K562 (cell line): ENCODE measurements around the gene HS3ST4.

Experiments
- BMI1 ChIP-seq: fragments of 150-350 bp; IDR thresholded peaks from 2 replicates; pipeline ENCODE4 v1.6.1; 2014; ENCODE audit warnings: low read length
- E2F1 ChIP-seq: sonication (generic); formaldehyde crosslinking; IDR thresholded peaks from 2 replicates; pipeline ENCODE4 v1.8.1; 2023; ENCODE audit warnings: mild to moderate bottlenecking, missing genetic modification reagents, moderate library complexity
- EP300 ChIP-seq: IDR thresholded peaks from 2 replicates; pipeline ENCODE4 v1.6.1; 2012; ENCODE audit warnings: low read length, improper control_type of control experiment
- POLR2AphosphoS5 ChIP-seq: IDR thresholded peaks from 2 replicates; pipeline ENCODE4 v1.6.1; 2011; ENCODE audit warnings: mild to moderate bottlenecking, low read depth, low read length, moderate library complexity; ENCODE audit not compliant: control insufficient read depth, insufficient read depth
- YY1 ChIP-seq, 3 experiments: IDR thresholded peaks; 2 replicates each; pipeline ENCODE4 v1.6.1; 2011; ENCODE audit warnings: low read length in 2 of 3, mild to moderate bottlenecking in 2 of 3, moderate library complexity in 2 of 3, borderline replicate concordance in 1 of 3, control low read depth in 1 of 3, low read depth in 1 of 3; ENCODE audit not compliant: insufficient read depth in 3 of 3, insufficient replicate concordance in 2 of 3, control insufficient read depth in 1 of 3, insufficient read length in 1 of 3; ENCODE audit errors: extremely low read depth in 1 of 3
- ZNF282 ChIP-seq: sonication (generic); formaldehyde crosslinking; IDR thresholded peaks from 2 replicates; pipeline ENCODE4 v1.8.1; 2023; ENCODE audit warnings: missing genetic modification reagents
- ZNF583 ChIP-seq: fragments of 250-450 bp; sonication (Bioruptor Pico); IDR thresholded peaks from 2 replicates; pipeline ENCODE4 v1.4.0; 2020
- ZNF589 ChIP-seq: fragments of 200-800 bp; sonication (Bioruptor generic); IDR thresholded peaks from 2 replicates; pipeline ENCODE4 v1.6.1; 2016; ENCODE audit warnings: low read depth, missing genetic modification characterization, missing compliant biosample characterization
- ZNF639 ChIP-seq, 2 experiments: fragments of 200-800 bp in 1 of 2; sonication (Bioruptor generic) in 1 of 2; sonication (generic) in 1 of 2; formaldehyde crosslinking in 1 of 2; IDR thresholded peaks in 1 of 2; conservative IDR thresholded peaks in 1 of 2; 2 replicates each; pipeline versions ENCODE4 v1.5.0 to v1.6.1; 2016 to 2020; ENCODE audit warnings: missing compliant biosample characterization in 1 of 2, missing genetic modification characterization in 1 of 2, missing genetic modification reagents in 1 of 2
- TF ChIP-seq, protein P1 (sequence below), 3 experiments: IDR thresholded peaks in 2 of 3; conservative IDR thresholded peaks in 1 of 3; 2 replicates each; pipeline ENCODE4 v1.5.1; 2011 to 2012; ENCODE audit warnings: low read length in 3 of 3, mild to moderate bottlenecking in 3 of 3, control low read depth in 2 of 3, improper control_type of control experiment in 1 of 3, inconsistent platforms in 1 of 3, low read depth in 1 of 3, mixed read lengths in 1 of 3, moderate library complexity in 1 of 3; ENCODE audit not compliant: insufficient read depth in 2 of 3
- TF ChIP-seq, protein P2 (sequence below): conservative IDR thresholded peaks from 2 replicates; pipeline ENCODE4 v1.6.1; 2011; ENCODE audit warnings: low read depth, mild to moderate bottlenecking, low read length; ENCODE audit not compliant: control insufficient read depth
- TF ChIP-seq, protein P3 (sequence below): sonication (generic); formaldehyde crosslinking; IDR thresholded peaks from 2 replicates; pipeline ENCODE4 v1.9.0; 2022; ENCODE audit warnings: mild to moderate bottlenecking, missing genetic modification reagents

GRCh38 chr16:25859645-25860044 is 167.9 kb downstream of the HS3ST4 start:
- no peak for TF ChIP-seq ZNF282 (CRISPR knock-in tag)
- TF ChIP-seq, protein P1, sequence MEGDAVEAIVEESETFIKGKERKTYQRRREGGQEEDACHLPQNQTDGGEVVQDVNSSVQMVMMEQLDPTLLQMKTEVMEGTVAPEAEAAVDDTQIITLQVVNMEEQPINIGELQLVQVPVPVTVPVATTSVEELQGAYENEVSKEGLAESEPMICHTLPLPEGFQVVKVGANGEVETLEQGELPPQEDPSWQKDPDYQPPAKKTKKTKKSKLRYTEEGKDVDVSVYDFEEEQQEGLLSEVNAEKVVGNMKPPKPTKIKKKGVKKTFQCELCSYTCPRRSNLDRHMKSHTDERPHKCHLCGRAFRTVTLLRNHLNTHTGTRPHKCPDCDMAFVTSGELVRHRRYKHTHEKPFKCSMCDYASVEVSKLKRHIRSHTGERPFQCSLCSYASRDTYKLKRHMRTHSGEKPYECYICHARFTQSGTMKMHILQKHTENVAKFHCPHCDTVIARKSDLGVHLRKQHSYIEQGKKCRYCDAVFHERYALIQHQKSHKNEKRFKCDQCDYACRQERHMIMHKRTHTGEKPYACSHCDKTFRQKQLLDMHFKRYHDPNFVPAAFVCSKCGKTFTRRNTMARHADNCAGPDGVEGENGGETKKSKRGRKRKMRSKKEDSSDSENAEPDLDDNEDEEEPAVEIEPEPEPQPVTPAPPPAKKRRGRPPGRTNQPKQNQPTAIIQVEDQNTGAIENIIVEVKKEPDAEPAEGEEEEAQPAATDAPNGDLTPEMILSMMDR (IDR thresholded peaks at IDR 0.05 in 2 of 3, conservative IDR thresholded peaks at IDR 0.05 in 1 of 3; ENCODE audit: insufficient read depth in 2 of 3, low read depth in 1 of 3, low read length in 3 of 3): no peak
- TF ChIP-seq, protein P2, sequence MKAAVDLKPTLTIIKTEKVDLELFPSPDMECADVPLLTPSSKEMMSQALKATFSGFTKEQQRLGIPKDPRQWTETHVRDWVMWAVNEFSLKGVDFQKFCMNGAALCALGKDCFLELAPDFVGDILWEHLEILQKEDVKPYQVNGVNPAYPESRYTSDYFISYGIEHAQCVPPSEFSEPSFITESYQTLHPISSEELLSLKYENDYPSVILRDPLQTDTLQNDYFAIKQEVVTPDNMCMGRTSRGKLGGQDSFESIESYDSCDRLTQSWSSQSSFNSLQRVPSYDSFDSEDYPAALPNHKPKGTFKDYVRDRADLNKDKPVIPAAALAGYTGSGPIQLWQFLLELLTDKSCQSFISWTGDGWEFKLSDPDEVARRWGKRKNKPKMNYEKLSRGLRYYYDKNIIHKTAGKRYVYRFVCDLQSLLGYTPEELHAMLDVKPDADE: no peak
- TF ChIP-seq YY1 (IDR thresholded peaks at IDR 0.05; ENCODE audit: borderline replicate concordance in 1 of 3, control insufficient read depth in 1 of 3, extremely low read depth in 1 of 3, insufficient read depth in 3 of 3, insufficient read length in 1 of 3, insufficient replicate concordance in 2 of 3, low read depth in 1 of 3, low read length in 2 of 3): no peak
- no peak for TF ChIP-seq EP300
- TF ChIP-seq BMI1: no peak
- no peak for TF ChIP-seq ZNF583
- TF ChIP-seq ZNF639 (CRISPR knock-in tag; conservative IDR thresholded peaks at IDR 0.05 in 1 of 2, IDR thresholded peaks at IDR 0.05 in 1 of 2): no peak
- TF ChIP-seq ZNF589 (CRISPR knock-in tag): no peak
- TF ChIP-seq, protein P3, sequence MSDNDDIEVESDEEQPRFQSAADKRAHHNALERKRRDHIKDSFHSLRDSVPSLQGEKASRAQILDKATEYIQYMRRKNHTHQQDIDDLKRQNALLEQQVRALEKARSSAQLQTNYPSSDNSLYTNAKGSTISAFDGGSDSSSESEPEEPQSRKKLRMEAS (CRISPR knock-in tag): no peak
- no peak for TF ChIP-seq POLR2AphosphoS5
- no peak for TF ChIP-seq E2F1 (CRISPR knock-in tag)
